Subcutaneous adipose tissue (tissue), 4 donors: ENCODE measurements around the gene KHSRP. TPM values are rescaled to one million over a fixed set of nuclear protein-coding genes. Genes with fewer than 3 reads are reported as not detected.

Experiments
- total RNA-seq, 4 donors: library from RNA; depleted of rRNA; stranded (reverse); fragments of >200 nt; gene quantifications; one replicate each; pipeline ENCODE4 v1.1.0, GENCODE V29; 2016
- TF ChIP-seq, protein P1 (sequence below): fragments of 450-650 bp; IDR thresholded peaks from one replicate; pipeline ENCODE4 v1.5.1; 2016; ENCODE audit warnings: low read depth, mild to moderate bottlenecking, control low read depth, antibody characterized with exemption, moderate library complexity

The KHSRP gene
- total RNA-seq, 4 donors from 2014 or later: 44.7 to 114 (median 61.6) TPM

DNA sequence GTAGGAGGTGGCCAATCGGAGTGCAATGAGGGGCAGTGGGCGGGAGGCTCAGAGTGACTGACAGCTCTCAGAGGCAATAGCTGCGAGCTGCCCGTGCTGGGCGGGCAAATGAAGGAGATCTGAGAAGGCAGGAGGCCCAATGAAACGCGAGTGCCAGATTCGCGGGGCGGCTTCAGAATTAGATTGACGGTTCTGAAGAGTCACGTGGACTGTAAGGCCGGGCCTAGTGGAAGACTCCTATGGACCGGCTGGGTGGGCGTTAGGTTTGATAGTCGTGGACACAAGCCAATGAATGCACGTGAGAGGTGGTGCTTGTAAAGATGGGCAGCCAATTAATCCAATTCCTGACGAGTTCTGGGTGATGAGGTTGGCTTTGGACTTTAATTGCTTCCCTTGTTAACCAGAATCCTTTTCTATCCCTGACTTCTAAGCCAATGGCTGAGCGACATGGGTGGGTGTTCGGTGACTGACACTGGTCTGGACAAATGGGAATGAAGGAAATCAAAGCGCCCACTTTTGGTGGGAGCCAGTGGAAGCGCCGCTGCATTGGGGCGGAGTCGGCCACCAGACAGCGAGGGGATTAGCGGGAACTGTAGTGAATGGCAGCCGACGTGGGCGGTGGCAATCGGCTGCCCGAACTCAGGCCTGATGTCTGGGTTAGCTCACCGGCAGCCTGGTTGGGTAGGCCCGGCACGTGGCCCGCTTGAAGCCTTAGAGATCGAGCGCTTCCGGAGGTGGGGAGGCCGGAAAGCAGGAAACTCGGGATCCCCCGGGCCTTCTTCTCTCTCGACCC lies 524 bp upstream of the KHSRP start:
- TF ChIP-seq, protein P1, sequence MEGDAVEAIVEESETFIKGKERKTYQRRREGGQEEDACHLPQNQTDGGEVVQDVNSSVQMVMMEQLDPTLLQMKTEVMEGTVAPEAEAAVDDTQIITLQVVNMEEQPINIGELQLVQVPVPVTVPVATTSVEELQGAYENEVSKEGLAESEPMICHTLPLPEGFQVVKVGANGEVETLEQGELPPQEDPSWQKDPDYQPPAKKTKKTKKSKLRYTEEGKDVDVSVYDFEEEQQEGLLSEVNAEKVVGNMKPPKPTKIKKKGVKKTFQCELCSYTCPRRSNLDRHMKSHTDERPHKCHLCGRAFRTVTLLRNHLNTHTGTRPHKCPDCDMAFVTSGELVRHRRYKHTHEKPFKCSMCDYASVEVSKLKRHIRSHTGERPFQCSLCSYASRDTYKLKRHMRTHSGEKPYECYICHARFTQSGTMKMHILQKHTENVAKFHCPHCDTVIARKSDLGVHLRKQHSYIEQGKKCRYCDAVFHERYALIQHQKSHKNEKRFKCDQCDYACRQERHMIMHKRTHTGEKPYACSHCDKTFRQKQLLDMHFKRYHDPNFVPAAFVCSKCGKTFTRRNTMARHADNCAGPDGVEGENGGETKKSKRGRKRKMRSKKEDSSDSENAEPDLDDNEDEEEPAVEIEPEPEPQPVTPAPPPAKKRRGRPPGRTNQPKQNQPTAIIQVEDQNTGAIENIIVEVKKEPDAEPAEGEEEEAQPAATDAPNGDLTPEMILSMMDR: no peak

DNA sequence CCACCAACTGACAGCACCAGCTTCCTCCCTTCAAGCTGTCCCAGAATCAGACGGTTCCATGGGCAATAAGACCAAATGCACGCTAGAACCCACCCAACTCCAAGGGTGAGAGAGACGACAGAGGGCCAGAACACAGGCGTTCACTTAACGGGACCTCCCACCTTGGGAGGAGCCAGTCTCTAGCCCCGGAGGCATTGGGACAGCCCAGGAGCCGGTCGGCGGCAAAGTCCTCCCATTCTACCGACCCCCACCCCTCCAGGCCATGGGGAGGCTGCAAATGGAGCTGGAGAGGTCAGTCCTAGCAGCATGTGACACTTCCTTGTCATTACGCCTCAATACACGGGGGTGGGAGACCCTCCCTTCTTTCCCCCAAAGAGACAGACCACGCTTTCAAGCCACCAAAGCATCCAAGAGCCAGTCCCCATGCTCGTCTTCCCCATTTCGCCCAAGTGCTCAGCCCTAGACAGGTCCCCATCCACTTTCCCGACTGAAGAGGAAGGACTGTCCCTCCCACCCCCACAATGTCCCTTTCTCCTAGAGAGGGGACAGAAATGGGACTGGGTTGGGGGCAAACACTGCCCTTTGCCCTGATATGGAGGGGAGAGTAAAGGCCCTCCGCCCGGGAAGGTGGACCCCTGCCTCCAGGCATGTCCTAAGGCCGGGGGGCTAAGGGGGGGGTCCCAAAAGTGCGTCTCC lies 964 bp downstream of the KHSRP start:
- TF ChIP-seq, protein P1: no peak

DNA sequence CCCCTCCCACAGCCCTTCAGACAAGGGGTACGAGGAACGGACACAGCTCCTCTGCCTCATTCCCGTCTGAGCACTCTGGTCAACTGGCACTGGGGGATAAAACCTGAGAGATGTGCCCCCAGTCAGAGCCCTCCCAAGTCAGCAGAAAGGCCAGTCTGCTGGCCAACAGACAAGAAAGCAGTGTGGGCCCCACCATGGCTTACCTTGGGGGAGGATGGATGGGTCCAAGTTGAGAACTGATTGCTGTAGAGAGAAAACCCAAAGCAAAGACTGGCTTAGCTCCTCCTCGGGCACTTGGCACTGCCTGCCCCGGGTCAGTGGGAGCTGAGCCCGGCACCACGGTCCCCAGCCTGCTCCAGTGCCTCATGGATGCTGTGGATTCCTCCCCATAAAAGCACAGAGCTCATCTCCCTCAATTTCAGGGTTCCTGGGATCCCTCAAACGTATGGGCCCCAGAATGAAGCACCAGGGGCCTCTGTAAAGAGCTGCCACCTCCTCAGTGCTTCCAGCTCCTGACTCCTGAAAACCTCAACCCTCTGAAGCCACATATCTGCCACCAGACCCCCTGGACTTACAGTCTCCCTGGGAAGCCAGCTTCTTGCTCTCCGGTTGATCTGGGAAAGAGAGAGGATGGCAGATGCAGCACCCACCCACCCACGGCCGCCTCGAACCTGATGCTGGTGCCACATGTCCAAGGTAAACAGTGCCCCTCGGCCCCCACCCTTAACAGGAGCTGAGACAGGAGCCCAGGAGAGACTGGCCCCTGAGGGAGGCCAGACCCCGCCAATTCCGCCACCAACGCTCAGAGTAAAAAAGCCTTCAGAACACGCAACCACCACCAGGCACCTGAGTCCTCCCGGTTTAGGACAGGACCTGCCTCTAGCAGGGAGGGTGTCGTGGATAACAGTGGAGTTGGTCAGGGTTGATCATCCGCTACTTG lies 3.3 kb downstream of the KHSRP start:
- TF ChIP-seq, protein P1: no peak

DNA sequence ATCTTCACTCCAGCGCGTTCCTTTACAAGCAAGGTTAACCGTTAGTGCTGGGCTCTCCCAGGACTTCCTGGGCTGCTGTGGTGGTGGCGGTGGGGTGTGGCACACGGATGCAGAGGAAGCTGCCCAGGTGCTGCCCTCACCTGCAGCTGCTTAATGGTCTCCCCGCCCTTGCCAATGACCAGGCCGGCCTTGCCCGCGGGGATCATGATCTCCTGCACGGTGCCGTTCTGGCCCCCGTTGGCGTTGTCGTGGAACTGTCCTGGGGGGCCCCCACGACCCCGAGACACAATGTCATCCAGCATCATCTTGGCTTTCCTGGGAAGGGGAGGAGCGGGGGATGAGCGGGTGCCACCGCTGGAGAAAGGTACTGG lies 6.1 kb downstream of the KHSRP start:
- TF ChIP-seq, protein P1: no peak

DNA sequence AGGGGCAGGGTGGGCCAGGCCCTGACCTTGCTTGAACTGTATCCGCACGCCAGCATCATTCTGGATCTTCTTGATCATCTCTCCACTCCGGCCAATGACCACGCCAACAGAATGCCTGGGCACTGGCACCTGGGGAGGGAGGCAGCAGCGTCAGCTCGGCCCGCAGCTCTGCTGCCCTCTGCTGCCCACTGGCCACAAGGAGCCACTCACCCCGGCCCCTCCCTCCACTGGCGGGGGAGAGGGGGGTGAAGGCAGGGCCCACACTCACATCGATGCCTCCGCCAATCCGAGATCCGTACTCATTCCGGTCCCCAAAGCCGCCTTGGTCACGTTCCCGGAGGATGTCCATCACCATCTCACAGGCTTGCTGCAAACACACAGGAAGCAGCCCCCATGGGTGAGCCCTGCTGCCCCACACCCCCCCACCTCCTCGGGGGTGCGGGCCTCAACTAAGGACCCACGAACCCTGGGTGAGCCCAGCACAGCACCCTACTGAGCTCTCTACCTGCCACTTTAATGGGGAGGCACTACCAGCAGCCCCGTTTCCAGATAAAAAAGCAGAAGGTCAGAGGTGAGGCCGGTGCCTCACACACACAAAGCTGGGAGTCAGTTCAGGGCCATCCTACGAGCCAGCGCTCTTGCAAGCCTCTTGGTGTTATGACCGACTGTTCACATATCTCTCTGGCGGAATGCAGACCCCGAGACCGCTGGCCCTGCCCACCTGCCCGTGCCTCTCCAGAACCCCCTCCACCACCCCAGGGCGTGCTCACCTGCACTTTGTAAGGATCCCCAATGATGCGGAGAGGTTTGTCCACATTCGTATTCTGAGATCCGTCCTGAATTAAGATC lies 6.7 kb downstream of the KHSRP start:
- TF ChIP-seq, protein P1: no peak

DNA sequence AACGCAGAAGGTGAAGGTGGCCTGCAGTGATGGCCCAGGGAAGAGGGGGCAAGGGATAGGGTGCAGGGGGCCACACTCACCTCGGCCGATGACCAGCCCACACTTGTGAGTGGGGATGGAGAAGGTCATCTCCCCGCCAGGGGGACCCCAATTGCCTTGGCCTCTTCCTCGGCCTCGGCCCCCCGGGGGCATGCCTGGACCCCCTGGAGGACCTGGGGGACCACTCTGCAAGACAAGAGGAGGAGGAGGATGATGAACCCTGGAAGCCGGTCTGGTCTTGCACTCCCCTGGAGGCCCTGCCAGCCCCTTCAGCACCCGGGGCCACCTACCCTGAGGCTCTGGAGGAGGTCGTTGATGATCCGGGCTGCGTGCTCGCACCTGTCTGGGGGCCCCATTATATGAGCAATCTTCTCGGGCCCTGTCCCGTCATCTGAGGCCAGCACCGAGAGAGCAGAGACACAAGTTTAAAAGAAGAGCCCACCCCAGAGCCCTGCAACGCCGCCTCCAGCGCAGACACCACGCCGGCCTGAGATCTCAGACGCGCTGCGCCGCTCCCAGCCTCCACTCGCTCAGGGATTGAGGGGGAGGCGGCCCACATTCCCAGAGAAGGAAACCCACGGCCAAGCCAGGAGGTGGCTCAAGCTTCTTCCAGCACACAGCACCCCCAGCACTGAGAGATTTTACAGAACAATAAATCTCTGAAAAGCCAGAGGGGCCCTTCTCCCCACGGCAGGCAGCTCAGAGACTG lies 7.8 kb downstream of the KHSRP start:
- TF ChIP-seq, protein P1: no peak
